HG02798 (cell line): ENCODE measurements around the gene FCGR3A.
"Not testable (repeated sequence)": the region's sequence is repeated elsewhere in the genome, so short reads cannot be mapped to it uniquely, and the experiment has no call there.

Experiments
- ATAC-seq: cut with Tn5 transposase; IDR thresholded peaks from one replicate; pipeline ENCODE4 v1.9.1; 2021; ENCODE audit warnings: mild to moderate bottlenecking; ENCODE audit not compliant: unreplicated experiment, poor library complexity

FCGR3A gene

GRCh38 chr1:161549652-161550051, at the start of gene FCGR3A:
Gene FCGR3A, minus strand, starts transcription at chr1:161549818. Its CDS starts 82 bp downstream, at chr1:161549736.
- ATAC-seq, result no peak

GRCh38 chr1:161597077-161597476, 47.5 kb upstream of the FCGR3A start:
- not testable (repeated sequence) for ATAC-seq

- ATAC-seq, result not testable (repeated sequence)
Measured at GRCh38 chr1:161595583-161595982, 46.0 kb upstream of the FCGR3A start.

DNA sequence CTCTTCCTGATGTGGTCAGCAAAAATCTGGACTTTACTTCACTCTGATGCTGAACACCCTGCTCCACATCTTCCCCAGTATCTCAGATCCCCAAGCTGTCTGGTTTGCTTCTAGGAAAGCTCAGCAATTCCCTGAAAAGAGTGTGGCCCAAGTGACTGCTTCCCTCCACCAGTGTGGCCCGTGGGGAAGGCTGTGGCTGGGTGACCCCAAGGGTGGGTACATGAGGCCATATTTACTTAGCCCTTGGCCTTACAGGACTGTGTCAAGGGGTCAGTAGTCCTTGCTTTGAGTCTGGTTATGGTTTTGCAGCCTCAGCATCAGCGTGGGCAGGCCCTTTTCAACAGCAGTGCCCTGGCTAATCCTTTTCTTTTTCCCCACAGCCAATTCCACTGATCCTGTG, 45.6 kb upstream of the FCGR3A start:
- not testable (repeated sequence) for ATAC-seq

- ATAC-seq, result not testable (repeated sequence)
Measured at GRCh38 chr1:161594269-161594984, 44.8 kb upstream of the FCGR3A start.

- not testable (repeated sequence) for ATAC-seq
Measured at GRCh38 chr1:161593092-161593755, 43.6 kb upstream of the FCGR3A start.

DNA sequence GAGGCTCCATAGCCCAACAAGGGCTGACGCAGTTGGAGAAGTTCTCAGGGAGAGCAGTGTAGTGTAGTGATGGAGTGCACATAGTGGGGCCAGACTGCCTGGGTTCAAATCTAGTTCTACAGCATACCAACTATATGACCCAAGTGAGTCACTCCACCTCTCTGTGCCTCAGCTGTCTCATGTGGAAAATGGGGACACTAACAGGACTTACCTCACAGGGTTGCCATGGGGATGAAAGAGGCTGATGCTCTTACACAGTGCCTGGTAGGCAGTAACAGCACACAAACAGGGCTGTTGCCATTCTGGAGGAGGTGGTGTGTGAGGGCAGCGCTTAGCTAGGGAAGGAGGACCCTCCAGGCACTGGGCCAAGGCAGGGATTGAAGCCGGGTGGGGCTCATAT, 43.0 kb upstream of the FCGR3A start:
- ATAC-seq, result not testable (repeated sequence)

DNA sequence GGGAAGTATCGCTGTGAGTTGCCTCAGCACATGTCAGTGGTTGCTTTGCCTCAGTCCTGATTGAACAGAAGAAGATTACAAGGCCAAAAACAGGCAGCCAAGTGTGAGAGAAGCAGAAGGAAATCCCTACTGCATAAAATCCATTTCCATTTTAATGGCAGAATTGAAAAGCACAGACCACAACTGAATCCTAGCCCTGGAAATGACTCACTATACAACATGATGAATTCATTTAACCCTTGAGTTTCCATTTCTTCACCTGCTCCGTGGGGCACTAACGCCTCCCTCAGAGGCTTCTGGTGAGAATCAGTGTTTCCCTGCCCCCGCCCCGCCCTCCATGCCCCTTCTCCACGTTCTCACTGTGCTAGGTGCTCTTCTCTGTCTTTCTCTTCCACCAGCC, 40.3 kb upstream of the FCGR3A start:
- not testable (repeated sequence) for ATAC-seq

DNA sequence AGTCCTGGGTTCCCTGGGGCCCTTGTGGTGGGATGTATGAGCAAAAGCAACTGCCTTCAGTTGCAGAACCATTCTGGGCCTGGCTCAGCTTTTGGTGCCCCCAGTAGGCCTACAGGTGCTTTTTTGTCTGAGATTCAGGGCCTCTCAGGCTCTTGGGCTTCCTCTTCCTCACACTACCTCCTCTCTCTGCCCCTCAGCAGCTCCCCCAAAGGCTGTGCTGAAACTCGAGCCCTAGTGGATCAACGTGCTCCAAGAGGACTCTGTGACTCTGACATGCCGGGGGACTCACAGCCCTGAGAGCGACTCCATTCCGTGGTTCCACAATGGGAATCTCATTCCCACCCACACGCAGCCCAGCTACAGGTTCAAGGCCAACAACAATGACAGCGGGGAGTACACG, 39.7 kb upstream of the FCGR3A start:
- ATAC-seq, result not testable (repeated sequence)

DNA sequence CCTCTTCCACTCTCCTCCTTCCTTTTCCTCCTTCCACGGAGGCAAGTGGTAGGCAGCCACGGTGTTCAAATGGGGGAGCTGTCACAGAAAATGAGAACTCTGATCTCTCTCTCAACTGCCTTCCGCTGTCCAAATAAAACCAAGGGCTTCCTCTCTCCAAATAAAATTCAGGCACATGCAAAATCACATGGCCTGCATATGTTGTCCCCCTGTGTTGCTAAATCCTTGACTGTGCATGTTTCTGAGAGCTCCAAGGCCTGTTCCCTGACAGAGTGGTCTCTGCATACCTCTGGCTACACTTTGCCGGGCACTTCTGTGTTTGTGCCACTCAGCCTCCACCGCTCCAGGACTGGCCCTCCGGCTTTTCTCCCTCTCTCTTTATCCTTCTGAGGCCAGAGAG, 39.0 kb upstream of the FCGR3A start:
- ATAC-seq, result not testable (repeated sequence)

- not testable (repeated sequence) for ATAC-seq
Measured at GRCh38 chr1:161582882-161583281, 33.3 kb upstream of the FCGR3A start.

- ATAC-seq, result peak; percentile 75
Measured at GRCh38 chr1:161580879-161581537, 31.4 kb upstream of the FCGR3A start.

GRCh38 chr1:161579856-161580507, 30.4 kb upstream of the FCGR3A start:
- ATAC-seq, result not testable (repeated sequence)

DNA sequence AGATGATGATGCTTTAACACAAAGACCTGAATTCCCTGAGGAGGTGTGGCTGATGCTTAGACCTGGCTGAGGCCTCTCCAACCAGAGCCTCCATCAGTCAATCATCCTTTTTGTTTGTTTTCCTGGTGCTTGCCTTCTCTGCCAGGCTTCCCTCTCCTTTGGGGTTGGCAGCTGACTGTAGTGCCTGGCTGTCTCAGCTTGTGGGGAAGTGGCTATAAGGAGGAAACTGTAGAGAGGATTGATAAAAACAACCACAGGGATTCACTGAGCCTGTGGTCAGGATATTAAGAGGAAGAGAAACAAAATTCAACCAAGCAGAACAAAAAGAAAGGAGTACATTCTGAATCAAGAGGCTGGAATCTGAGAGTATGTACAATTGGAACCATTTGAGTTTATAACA, 27.1 kb upstream of the FCGR3A start:
- not testable (repeated sequence) for ATAC-seq

- not testable (repeated sequence) for ATAC-seq
Measured at GRCh38 chr1:161571703-161572102, 22.1 kb upstream of the FCGR3A start.

GRCh38 chr1:161566602-161566960, 17.0 kb upstream of the FCGR3A start:
- not testable (repeated sequence) for ATAC-seq

DNA sequence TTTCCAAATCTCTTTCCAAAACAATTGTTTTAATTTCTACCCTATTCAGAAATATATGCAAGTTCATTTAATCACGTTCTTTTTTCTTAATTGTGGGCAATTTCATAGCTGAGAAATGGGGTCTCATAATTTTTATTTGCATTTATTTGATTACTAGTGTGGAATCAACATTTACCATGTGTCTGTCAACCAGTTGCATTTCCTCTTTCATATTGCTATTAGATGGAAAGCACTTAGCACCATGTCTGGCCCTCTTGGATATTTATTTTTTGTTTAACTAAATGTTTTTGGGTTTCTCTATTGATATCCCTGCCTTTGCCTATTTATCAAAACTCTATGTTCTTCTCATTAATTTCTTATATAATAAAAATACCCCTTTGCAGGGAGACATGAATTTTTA, 13.9 kb upstream of the FCGR3A start:
- ATAC-seq, result not testable (repeated sequence)

GRCh38 chr1:161562441-161562840, 12.8 kb upstream of the FCGR3A start:
- ATAC-seq, result not testable (repeated sequence)

GRCh38 chr1:161560960-161561715, 11.5 kb upstream of the FCGR3A start:
- peak; percentile 48 for ATAC-seq
